ENCODE data around the gene RIT2. TPM values are rescaled to one million over a fixed set of nuclear protein-coding genes. Genes with fewer than 3 reads are reported as not detected.

The RIT2 gene
- total RNA-seq, 1 donor from 2014 or later = not detected

- TF ChIP-seq CTCF (IDR thresholded peaks at IDR 0.05; ENCODE audit: unreplicated experiment) = no peak
- peaks cover 3% of the 10 kb centered on the region for H3K9me3 Mint-ChIP-seq (ENCODE audit: low read depth)
- H3K27ac Mint-ChIP-seq = no peak overlapping the region
- no peaks in the 10 kb centered on the region for H3K27me3 Mint-ChIP-seq
- H3K4me1 Mint-ChIP-seq (ENCODE audit: low read depth) = peaks cover 21% of the 10 kb centered on the region
- no peak overlapping the region for H3K4me3 Mint-ChIP-seq (ENCODE audit: low read depth)
- DNase-seq (ENCODE audit: low spot score, unreplicated experiment) = no peak
- H3K36me3 Mint-ChIP-seq (ENCODE audit: insufficient read depth) = no peaks in the 10 kb centered on the region
Measured at GRCh38 chr18:42936289-42936688, 179.2 kb downstream of the RIT2 start.

- no peak for TF ChIP-seq CTCF (IDR thresholded peaks at IDR 0.05; ENCODE audit: unreplicated experiment)
- H3K4me3 Mint-ChIP-seq (ENCODE audit: low read depth) = no peak overlapping the region
- no peak for DNase-seq (ENCODE audit: low spot score, unreplicated experiment)
- no peak overlapping the region for H3K27ac Mint-ChIP-seq
- peaks cover 2% of the 10 kb centered on the region for H3K4me1 Mint-ChIP-seq (ENCODE audit: low read depth)
- H3K36me3 Mint-ChIP-seq (ENCODE audit: insufficient read depth) = no peaks in the 10 kb centered on the region
- H3K27me3 Mint-ChIP-seq = no peaks in the 10 kb centered on the region
- no peaks in the 10 kb centered on the region for H3K9me3 Mint-ChIP-seq (ENCODE audit: low read depth)
Measured at GRCh38 chr18:42931491-42931890, 184.0 kb downstream of the RIT2 start.

- Mint-ChIP-seq H3K27me3 (no peaks in the 10 kb centered on the region), H3K27ac (no peak overlapping the region), H3K9me3 (ENCODE audit: low read depth) (no peaks in the 10 kb centered on the region), H3K4me1 (ENCODE audit: low read depth) (peaks cover 2% of the 10 kb centered on the region), H3K4me3 (ENCODE audit: low read depth) (no peak overlapping the region), H3K36me3 (ENCODE audit: insufficient read depth) (no peaks in the 10 kb centered on the region)
- no peak for DNase-seq (ENCODE audit: low spot score, unreplicated experiment)
- TF ChIP-seq CTCF (IDR thresholded peaks at IDR 0.05; ENCODE audit: unreplicated experiment) = no peak
Measured at GRCh38 chr18:42929857-42930256, 185.6 kb downstream of the RIT2 start.

- H3K36me3 Mint-ChIP-seq (ENCODE audit: insufficient read depth) = no peaks in the 10 kb centered on the region
Measured at GRCh38 chr18:42929181-42929580, 186.3 kb downstream of the RIT2 start.

GRCh38 chr18:42925036-42925435 is 190.4 kb downstream of the RIT2 start:
- Mint-ChIP-seq H3K27ac (no peak overlapping the region), H3K4me3 (ENCODE audit: low read depth) (no peak overlapping the region), H3K9me3 (ENCODE audit: low read depth) (no peaks in the 10 kb centered on the region), H3K4me1 (ENCODE audit: low read depth) (peaks cover 26% of the 10 kb centered on the region), H3K27me3 (no peaks in the 10 kb centered on the region), H3K36me3 (ENCODE audit: insufficient read depth) (no peaks in the 10 kb centered on the region)
- no peak for DNase-seq (ENCODE audit: low spot score, unreplicated experiment)
- TF ChIP-seq CTCF (IDR thresholded peaks at IDR 0.05; ENCODE audit: unreplicated experiment) = no peak

More at GRCh38 chr18:42929181-42929580, 186.3 kb downstream of the RIT2 start:
- no peak for DNase-seq (ENCODE audit: low spot score, unreplicated experiment)
- H3K9me3 Mint-ChIP-seq (ENCODE audit: low read depth) = no peaks in the 10 kb centered on the region
- no peak overlapping the region for H3K4me3 Mint-ChIP-seq (ENCODE audit: low read depth)
- no peak for TF ChIP-seq CTCF (IDR thresholded peaks at IDR 0.05; ENCODE audit: unreplicated experiment)
- H3K27ac Mint-ChIP-seq = no peak overlapping the region
- H3K27me3 Mint-ChIP-seq = no peaks in the 10 kb centered on the region
- peaks cover 2% of the 10 kb centered on the region for H3K4me1 Mint-ChIP-seq (ENCODE audit: low read depth)
